Measurements from ENCODE around the gene PIGN. TPM values are rescaled to one million over a fixed set of nuclear protein-coding genes. Genes with fewer than 3 reads are reported as not detected.
A peak's percentile ranks its signal among the peaks of the same experiment; 100 is the strongest.

Gene PIGN
- total RNA-seq, 1 experiment from 2014 or later: 36.8 TPM

DNA sequence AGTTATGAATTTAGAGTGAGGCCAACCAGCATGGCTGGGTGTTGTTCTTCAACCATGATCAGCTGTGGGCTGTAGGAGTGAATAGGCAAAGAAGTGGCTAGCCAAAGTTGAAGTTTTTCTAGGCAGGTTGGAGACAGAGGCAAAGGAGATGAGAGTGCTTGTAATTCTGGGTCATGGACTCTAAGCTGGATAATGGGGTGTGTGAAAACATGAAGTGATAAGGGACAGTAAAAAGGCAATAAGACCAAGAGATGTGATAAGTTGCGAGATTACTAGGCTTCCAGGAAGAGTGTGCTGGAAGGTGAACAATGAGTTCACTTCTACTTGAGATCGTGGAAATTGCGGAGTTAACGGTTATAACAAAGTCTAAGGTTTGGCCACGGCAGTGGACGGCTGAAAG, 175.4 kb downstream of the PIGN start:
- DNase-seq (ENCODE audit: low read depth): no peak

DNA sequence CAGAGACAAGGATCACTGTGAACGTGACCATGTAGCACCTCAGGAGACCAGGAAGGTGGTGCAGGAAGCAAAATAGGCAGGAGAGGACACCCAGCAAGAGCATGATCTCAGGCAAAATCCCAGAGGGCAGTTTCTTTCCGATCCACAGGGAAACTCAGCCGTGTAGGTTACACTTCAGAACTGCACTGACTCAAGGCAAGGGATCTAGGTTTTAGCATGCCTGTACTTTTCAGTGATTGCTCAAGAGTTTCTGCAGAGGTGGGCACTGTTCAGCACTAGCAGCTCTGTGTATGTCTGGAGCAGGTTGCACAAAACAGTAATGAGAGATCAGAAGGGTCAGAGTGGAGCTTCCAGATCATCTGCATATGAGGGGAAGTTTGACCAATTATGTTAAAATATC, 177.3 kb downstream of the PIGN start:
- DNase-seq (ENCODE audit: low read depth): no peak

DNA sequence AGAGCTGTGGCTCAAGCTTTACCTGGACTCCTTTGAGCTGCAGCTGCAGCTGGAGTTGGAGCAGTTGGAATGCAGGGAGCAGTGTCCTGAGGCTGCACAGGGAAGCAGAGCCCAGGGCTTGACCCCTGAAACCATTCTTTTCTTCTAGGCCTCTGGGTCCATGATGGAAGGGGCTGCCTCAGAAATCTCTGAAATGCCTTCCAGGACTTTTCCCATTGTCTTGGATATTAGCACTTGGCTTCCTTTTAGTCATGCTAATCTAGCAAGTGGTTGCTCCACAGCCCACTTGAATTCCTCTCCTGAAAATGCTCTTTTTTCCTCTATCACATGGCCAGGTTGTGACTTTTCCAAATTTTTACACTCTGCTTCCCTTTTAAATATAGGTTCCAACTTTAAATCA, 185.5 kb downstream of the PIGN start:
- DNase-seq (ENCODE audit: low read depth): no peak

DNA sequence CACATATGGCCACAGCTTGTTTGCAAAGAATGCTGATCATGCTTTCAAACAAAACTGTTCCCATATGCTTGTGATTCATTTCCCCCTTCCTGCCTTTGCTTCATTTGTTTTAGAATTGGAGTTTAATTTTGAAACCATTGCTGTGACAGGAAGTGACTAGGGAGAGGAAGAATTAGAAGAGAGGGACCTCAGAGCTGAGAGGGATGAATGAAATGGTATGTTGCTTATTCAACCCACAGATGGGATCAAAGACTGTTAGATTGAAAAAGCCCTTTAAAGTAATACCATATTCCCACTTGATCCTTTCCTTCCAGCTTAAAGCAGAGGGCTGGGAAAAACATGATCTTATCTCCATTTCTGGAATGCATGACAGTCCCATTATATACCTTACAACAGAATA, 187.9 kb downstream of the PIGN start:
- DNase-seq (ENCODE audit: low read depth): peak; percentile 87

DNA sequence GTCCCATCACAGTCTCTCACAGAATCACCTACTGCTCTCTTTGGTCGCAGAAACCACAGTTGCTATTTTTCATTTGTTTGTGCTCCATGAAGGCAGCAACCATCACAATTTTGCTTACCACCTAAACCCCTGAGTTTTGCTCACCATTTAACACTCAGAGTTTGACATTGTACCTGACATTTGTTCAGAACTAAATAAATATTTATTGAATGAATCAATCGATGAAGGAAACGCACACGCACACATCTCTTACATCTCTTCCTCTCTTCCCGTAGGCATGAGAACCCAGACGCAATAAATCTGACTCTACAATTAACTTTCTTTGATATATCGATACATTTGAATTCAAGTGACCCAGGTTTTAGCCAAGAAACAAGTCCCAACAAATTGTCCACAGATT, 188.5 kb downstream of the PIGN start:
- peak; percentile 39 for DNase-seq (ENCODE audit: low read depth)

DNA sequence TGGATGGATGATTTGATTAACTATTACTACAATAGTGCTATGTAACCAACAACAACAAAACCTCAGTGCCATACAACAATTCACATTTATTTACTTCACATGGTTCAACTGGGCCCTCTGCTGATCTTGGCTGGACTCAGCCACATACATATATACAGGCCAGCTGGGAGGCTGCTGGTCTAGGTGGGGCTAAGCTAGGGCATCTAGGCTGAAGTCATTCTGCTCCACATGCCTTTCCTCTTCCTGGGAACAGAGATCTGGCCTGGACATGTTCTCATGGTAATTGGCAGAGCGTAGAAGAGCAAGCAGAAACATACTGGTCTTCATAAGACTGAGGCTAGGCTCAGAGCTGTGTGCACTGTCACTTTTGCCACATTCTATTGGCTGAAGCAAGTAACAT, 191.2 kb downstream of the PIGN start:
- DNase-seq (ENCODE audit: low read depth): no peak

DNA sequence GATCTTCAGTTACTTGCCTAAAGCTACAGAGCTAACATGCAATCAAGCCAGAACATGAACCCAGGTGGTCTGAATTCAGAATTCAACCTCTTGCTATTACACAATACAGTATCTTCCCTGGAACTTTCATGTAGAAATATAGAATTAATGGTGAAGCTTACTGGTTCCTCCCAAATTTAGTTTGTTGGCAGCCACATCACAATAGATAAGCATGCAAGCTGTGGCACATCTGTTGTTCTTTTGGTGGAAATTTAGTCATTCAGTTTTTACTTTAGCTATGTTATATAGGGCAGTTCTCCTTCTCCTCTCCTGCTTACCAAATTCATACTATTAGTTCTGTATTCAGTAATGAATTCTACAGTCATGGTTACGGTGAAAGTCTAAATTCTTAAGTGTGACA, 193.0 kb downstream of the PIGN start:
- no peak for DNase-seq (ENCODE audit: low read depth)

DNA sequence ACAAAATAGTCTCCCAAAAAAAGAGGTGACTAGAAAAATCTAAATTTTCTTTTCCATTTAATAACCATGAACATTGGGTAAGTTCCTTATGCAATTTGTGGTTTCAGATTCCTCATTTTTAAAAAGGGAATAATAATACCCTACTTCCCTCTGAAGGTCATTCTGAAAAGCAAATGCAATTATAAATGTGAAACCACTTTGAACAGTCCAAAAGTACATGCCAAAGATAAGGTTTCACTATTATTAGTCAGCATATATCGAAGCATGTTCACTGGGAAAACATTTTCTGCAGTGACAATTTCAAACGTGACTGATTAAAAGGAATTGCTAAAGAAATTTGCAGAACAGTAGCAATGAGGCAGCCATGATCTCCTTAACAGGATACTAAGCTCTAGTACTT, 193.9 kb downstream of the PIGN start:
- DNase-seq (ENCODE audit: low read depth): peak; percentile 80

DNA sequence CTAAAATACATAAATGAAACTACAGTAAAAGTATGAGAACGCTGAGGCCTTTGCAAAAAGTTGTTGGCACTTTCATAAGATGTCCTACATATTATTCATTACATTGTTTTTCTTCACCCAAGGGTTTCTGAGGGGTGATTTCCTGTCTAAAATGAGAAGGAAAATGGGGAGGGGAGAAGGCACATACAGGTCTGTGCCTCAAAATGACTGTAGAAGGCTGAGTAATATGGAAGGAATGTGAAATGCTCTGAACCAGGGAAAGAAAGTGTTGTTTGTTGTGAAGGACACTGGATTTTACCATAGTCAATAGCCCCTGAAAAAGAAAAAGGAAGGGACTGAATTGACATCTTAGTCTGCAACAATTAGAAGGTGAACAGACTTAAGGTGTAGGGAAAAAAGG, 194.6 kb downstream of the PIGN start:
- DNase-seq (ENCODE audit: low read depth): peak; percentile 97

DNA sequence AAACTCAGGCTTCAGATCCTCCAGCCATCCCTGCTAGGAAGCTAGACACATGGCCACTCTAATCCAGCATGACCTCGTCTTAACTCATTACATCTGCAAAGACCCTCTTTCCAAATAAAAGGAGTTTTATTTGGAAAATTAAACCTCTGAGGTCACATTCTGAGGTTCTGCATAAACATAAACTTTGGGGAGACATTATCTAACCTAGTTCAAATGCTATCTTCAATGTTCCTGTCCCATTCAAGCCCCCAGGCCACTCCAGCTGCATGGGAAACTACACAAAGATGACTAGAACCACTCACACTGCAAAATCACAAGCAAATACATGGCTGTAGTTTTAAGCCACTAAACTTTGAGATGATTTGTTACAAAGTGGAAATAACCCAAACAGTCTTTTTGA, 195.0 kb downstream of the PIGN start:
- peak; percentile 76 for DNase-seq (ENCODE audit: low read depth)

DNA sequence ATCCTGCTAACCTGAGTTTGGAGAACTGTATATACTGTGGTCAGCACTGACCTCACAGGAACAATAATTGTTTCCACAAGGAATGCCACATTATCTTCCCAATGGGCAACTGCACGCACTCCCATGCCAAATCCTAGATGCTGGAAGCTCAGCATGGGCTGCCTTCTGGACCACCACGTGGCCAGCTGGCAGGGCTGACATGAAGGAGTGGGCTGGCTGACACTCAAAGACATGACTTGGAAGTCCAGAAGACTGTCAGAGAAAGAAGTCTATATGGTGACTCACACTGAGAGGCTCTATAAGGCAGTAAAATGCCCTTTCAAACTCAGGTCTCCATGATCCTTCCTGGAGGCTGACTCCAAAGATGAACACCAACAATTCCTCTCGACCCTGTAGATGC, 195.7 kb downstream of the PIGN start:
- peak; percentile 88 for DNase-seq (ENCODE audit: low read depth)

Other genes starting within 250 kb of the PIGN start
- gene RELCH, start 199 bp upstream of the PIGN start, total RNA-seq (2014; rRNA removed; shearing (Covaris generic)): 21.1 and 38.7 TPM in 2 replicates
- 1.3 and 3.8 TPM in 2 replicates for gene TNFRSF11A, start 138.3 kb upstream of the PIGN start, total RNA-seq (2014; rRNA removed; shearing (Covaris generic))

Data from M059J (cell line).